Measurements from ENCODE around the gene HLA-DMA.

Gene HLA-DMA

DNA sequence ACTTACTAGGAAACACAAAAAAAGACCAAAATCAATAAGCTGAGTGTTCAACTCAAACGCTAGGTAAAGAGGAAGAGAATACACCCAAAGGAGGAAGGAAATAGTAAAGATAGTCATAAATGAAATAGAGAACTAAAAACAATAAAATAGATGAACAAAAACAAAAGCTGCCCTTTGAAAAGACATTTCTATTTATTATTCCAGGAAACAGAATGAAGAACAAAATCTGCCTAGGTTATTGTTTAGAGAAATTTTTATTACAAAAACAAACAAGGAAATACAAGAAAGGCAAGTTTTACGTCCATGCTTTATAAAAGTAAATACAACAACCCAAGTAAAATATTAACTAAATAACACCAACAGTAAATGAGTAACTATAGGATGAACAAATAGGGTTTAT is 32.2 kb downstream of the HLA-DMA start:
- no peak for DNase-seq

DNA sequence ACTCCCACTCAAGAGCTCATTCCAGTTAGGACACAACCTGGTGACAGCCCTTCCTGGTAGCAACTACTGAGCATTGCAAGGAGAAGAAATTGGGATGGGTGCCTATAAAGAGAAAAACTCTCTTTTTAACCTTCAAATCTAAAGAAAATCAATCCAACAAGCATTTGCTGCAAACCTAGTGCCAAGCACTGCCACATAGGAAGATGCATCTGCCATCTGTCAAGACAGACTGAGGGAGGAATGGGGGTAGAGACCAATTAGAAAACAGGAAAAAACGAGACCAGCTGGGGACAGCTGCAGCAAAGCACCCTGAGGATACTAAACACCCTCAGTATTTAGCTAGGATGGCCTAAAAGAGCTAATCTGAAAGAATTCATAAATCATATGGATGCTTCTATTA is 39.9 kb downstream of the HLA-DMA start:
- DNase-seq, result no peak

GRCh38 chr6:32908897-32909296 is 44.0 kb downstream of the HLA-DMA start:
- DNase-seq, result no peak

GRCh38 chr6:32906539-32906938 is 46.4 kb downstream of the HLA-DMA start:
- DNase-seq, result no peak

DNA sequence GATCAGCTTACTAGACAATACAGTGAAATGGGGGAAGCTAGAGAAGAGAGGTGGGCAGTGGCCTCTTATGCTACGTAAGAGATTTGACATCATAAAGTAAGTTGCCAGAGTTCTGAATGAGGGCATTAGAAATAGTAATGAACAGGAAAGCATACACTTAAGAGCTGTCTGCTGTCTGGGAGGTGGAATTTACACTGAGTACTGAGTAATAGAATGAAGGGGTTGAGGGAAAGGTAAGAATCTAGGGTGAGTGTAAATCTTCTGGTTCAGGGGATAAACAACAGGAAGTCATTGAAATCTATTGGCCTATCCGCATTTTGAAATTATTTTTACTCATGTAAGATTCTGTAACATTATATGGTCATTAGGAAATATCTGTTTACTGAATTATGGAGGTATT is 47.8 kb downstream of the HLA-DMA start:
- DNase-seq, result no peak

DNA sequence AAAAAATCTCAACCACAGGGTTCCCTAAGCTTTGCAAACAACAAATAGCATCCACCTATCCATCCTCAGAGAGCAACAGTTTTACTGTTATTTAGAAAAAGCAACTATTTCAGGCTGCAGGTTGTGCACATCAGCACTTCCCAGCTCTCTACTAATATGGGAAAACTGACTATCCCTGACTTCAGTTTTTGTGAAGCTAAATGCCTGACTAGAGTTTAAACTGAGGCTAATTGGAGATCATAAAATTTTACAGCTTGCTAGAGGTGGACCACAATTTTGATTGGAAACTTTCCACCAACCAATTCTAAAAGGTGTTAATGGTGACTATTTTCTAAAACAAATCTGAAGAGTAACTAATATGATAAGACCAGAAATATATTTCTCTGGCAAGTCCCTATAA is 48.9 kb downstream of the HLA-DMA start:
- DNase-seq, result no peak

Data from activated naive CD4-positive, alpha-beta T cell treated with Interleukin-2 at 50 U/mL for 16 hours (primary cell).